HepG2 (cell line): ENCODE measurements around the gene RBSN. TPM values are rescaled to one million over a fixed set of nuclear protein-coding genes. Genes with fewer than 3 reads are reported as not detected.
A peak's percentile ranks its signal among the peaks of the same experiment; 100 is the strongest.

Source experiments
- ARNTL ChIP-seq: sonication (generic); formaldehyde crosslinking; IDR thresholded peaks from 2 replicates; pipeline ENCODE4 v1.4.0; 2020; ENCODE audit warnings: mild to moderate bottlenecking, missing genetic modification reagents
- ATM ChIP-seq: fragments of 450-650 bp; IDR thresholded peaks from 2 replicates; pipeline ENCODE4 v1.7.1; 2017; ENCODE audit warnings: mild to moderate bottlenecking, borderline replicate concordance
- BCLAF1 ChIP-seq: fragments of 450-650 bp; IDR thresholded peaks from 2 replicates; pipeline ENCODE4 v1.6.1; 2017; ENCODE audit warnings: mild to moderate bottlenecking
- CAMTA2 ChIP-seq: sonication (generic); formaldehyde crosslinking; IDR thresholded peaks from 2 replicates; pipeline ENCODE4 v1.4.0; 2020; ENCODE audit warnings: mild to moderate bottlenecking, missing genetic modification reagents, borderline replicate concordance
- DR1 ChIP-seq: sonication (generic); formaldehyde crosslinking; IDR thresholded peaks from 2 replicates; pipeline ENCODE4 v1.8.0; 2021; ENCODE audit warnings: mild to moderate bottlenecking, missing genetic modification reagents, inconsistent platforms
- FIP1L1 ChIP-seq: fragments of 200-400 bp; formaldehyde crosslinking; IDR thresholded peaks from 2 replicates; pipeline ENCODE4 v1.6.1; 2018; ENCODE audit warnings: low read depth, mild to moderate bottlenecking, low read length, moderate library complexity, borderline replicate concordance; ENCODE audit not compliant: insufficient read depth
- GPN1 ChIP-seq: sonication (generic); formaldehyde crosslinking; IDR thresholded peaks from 2 replicates; pipeline ENCODE4 v1.5.1; 2020; ENCODE audit warnings: missing genetic modification reagents, borderline replicate concordance
- HES4 ChIP-seq: sonication (generic); formaldehyde crosslinking; IDR thresholded peaks from 2 replicates; pipeline ENCODE4 v1.9.0; 2021; ENCODE audit warnings: mild to moderate bottlenecking, missing genetic modification reagents, borderline replicate concordance
- MYNN ChIP-seq: sonication (generic); formaldehyde crosslinking; IDR thresholded peaks from 2 replicates; pipeline ENCODE4 v1.4.0; 2020; ENCODE audit warnings: mild to moderate bottlenecking, low read depth, missing genetic modification reagents
- NR1H2 ChIP-seq: sonication (generic); formaldehyde crosslinking; IDR thresholded peaks from 2 replicates; pipeline ENCODE4 v1.8.1; 2022; ENCODE audit warnings: low read depth, missing genetic modification reagents, borderline replicate concordance
- PHF20 ChIP-seq: sonication (generic); formaldehyde crosslinking; IDR thresholded peaks from 2 replicates; pipeline ENCODE4 v1.5.0; 2020; ENCODE audit warnings: mild to moderate bottlenecking, missing genetic modification reagents
- REL ChIP-seq: sonication (generic); formaldehyde crosslinking; conservative IDR thresholded peaks from 2 replicates; pipeline ENCODE4 v1.8.0; 2022; ENCODE audit warnings: mild to moderate bottlenecking, missing genetic modification reagents, moderate library complexity
- RFX3 ChIP-seq: IDR thresholded peaks from 2 replicates; pipeline ENCODE4 v1.6.1; 2016; ENCODE audit warnings: missing biosample characterization, missing genetic modification reagents
- RXRA ChIP-seq: sonication (generic); formaldehyde crosslinking; IDR thresholded peaks from 2 replicates; pipeline ENCODE4 v1.5.1; 2020; ENCODE audit warnings: missing genetic modification reagents
- SMC3 ChIP-seq: IDR thresholded peaks from 2 replicates; pipeline ENCODE4 v1.6.1; 2011; ENCODE audit warnings: low read length, improper control_type of control experiment
- TBX3 ChIP-seq: fragments of 450-650 bp; IDR thresholded peaks from 2 replicates; pipeline ENCODE4 v1.6.1; 2017; ENCODE audit warnings: antibody characterized with exemption, mild to moderate bottlenecking, inconsistent platforms, borderline replicate concordance
- TEF ChIP-seq: sonication (generic); formaldehyde crosslinking; IDR thresholded peaks from 2 replicates; pipeline ENCODE4 v1.5.0; 2020; ENCODE audit warnings: missing genetic modification reagents
- ZBTB14 ChIP-seq: sonication (generic); formaldehyde crosslinking; IDR thresholded peaks from 2 replicates; pipeline ENCODE4 v1.4.0; 2020; ENCODE audit warnings: missing genetic modification reagents
- ZC3H4 ChIP-seq: sonication (generic); formaldehyde crosslinking; IDR thresholded peaks from 2 replicates; pipeline ENCODE4 v1.4.0; 2020; ENCODE audit warnings: missing genetic modification reagents, borderline replicate concordance
- ZEB1 ChIP-seq: IDR thresholded peaks from 2 replicates; pipeline ENCODE4 v1.6.1; 2012; ENCODE audit warnings: mild to moderate bottlenecking, low read depth, inconsistent platforms; ENCODE audit not compliant: insufficient replicate concordance
- ZGPAT ChIP-seq: IDR thresholded peaks from 2 replicates; pipeline ENCODE4 v1.6.1; 2016; ENCODE audit warnings: mild to moderate bottlenecking
- ZNF124 ChIP-seq: sonication (generic); formaldehyde crosslinking; IDR thresholded peaks from 2 replicates; pipeline ENCODE4 v1.4.0; 2020; ENCODE audit warnings: missing genetic modification reagents
- ZNF30 ChIP-seq: sonication (generic); formaldehyde crosslinking; IDR thresholded peaks from 2 replicates; pipeline ENCODE4 v1.5.0; 2020; ENCODE audit warnings: mild to moderate bottlenecking, missing genetic modification reagents
- ZNF335 ChIP-seq: sonication (generic); formaldehyde crosslinking; IDR thresholded peaks from 2 replicates; pipeline ENCODE4 v1.4.0; 2020; ENCODE audit warnings: missing genetic modification reagents
- ZNF841 ChIP-seq: sonication (generic); formaldehyde crosslinking; IDR thresholded peaks from 2 replicates; pipeline ENCODE4 v1.8.1; 2023; ENCODE audit warnings: missing genetic modification reagents, borderline replicate concordance
- ZNF878 ChIP-seq: sonication (generic); formaldehyde crosslinking; IDR thresholded peaks from 2 replicates; pipeline ENCODE4 v1.8.1; 2023; ENCODE audit warnings: mild to moderate bottlenecking, missing genetic modification reagents, moderate library complexity
- polyA plus RNA-seq, 8 experiments: library from polyadenylated mRNA; depleted of rRNA in 3 of 8; stranded (reverse) in 7 of 8; unstranded in 1 of 8; fragments of >200 nt; fragmentation: Illumina TruSeq in 4 of 8; extraction: Trizol in 4 of 8; gene quantifications; 2 replicates each; pipeline versions ENCODE4 v1.2.1 to v1.2.3, GENCODE V29; 2011 to 2016; ENCODE audit warnings: low read depth in 4 of 8, missing spikeins in 1 of 8, mixed read lengths in 1 of 8; ENCODE audit not compliant: insufficient read depth in 1 of 8
- total RNA-seq, 5 experiments: library from RNA; depleted of rRNA; stranded (reverse); fragments of >200 nt; fragmentation: Illumina TruSeq; extraction: Trizol; gene quantifications; 2 replicates each; pipeline ENCODE4 v1.2.3, GENCODE V29; 2016; ENCODE audit warnings: low read depth in 1 of 5

The RBSN gene
- total and polyA plus RNA-seq, 2 of the 13 experiments (the other 11 are each of a cell fraction or from before 2014, with no cell fraction given), result 7.9 to 11.8 TPM

- TF ChIP-seq ZBTB14 (CRISPR knock-in tag), result peak; percentile 36; the same call in 1 of the 2 replicates
- TF ChIP-seq ZC3H4 (CRISPR knock-in tag), result no peak
- no peak; the same call in 1 of the 2 replicates for TF ChIP-seq DR1 (CRISPR knock-in tag)
- no peak for TF ChIP-seq REL (CRISPR knock-in tag)
- peak; percentile 88 for TF ChIP-seq ZGPAT (CRISPR knock-in tag)
- no peak for TF ChIP-seq TEF (CRISPR knock-in tag)
- no peak for TF ChIP-seq ZEB1
- peak; percentile 80 for TF ChIP-seq PHF20 (CRISPR knock-in tag)
- no peak for TF ChIP-seq ATM
- TF ChIP-seq MYNN (CRISPR knock-in tag), result peak; percentile 82; the same call in 1 of the 2 replicates
- no peak for TF ChIP-seq SMC3
- TF ChIP-seq HES4 (CRISPR knock-in tag), result peak; percentile 81; the same call in 1 of the 2 replicates
- TF ChIP-seq RXRA (CRISPR knock-in tag), result peak; percentile 77
- no peak for TF ChIP-seq CAMTA2
- TF ChIP-seq NR1H2 (CRISPR knock-in tag), result no peak; the same call in 1 of the 2 replicates
- TF ChIP-seq GPN1 (CRISPR knock-in tag), result 0 out of 2 replicates have a peak, but pooled peaks have one; percentile 27
- no peak for TF ChIP-seq ZNF841
- TF ChIP-seq ZNF30 (CRISPR knock-in tag), result no peak
- TF ChIP-seq RFX3 (CRISPR knock-in tag), result no peak
- TF ChIP-seq ZNF335 (CRISPR knock-in tag), result no peak
- TF ChIP-seq ZNF878 (CRISPR knock-in tag), result no peak
- no peak for TF ChIP-seq BCLAF1
- no peak for TF ChIP-seq FIP1L1
- peak; percentile 92 for TF ChIP-seq ZNF124 (CRISPR knock-in tag)
- TF ChIP-seq ARNTL, result no peak
- no peak for TF ChIP-seq TBX3
These were observed 34.0 kb downstream of the RBSN start, which contains the start of gene MRPS25 (continued) for GRCh38 chr3:15064835-15065549.
